HepG2 (cell line): Measurements from ENCODE around the gene HDLBP. TPM values are rescaled to one million over a fixed set of nuclear protein-coding genes. Genes with fewer than 3 reads are reported as not detected.
A peak's percentile ranks its signal among the peaks of the same experiment; 100 is the strongest.

Experiments used
- GZF1 ChIP-seq: sonication (generic); formaldehyde crosslinking; IDR thresholded peaks from 2 replicates; pipeline ENCODE4 v1.5.1; 2020; ENCODE audit warnings: mild to moderate bottlenecking, missing genetic modification reagents
- HES4 ChIP-seq: sonication (generic); formaldehyde crosslinking; IDR thresholded peaks from 2 replicates; pipeline ENCODE4 v1.9.0; 2021; ENCODE audit warnings: mild to moderate bottlenecking, missing genetic modification reagents, borderline replicate concordance
- IKZF4 ChIP-seq: sonication (generic); formaldehyde crosslinking; IDR thresholded peaks from 2 replicates; pipeline ENCODE4 v1.5.1; 2020; ENCODE audit warnings: borderline replicate concordance, mild to moderate bottlenecking, low read depth, missing genetic modification reagents; ENCODE audit errors: not compliant biosample characterization
- KLF6 ChIP-seq: IDR thresholded peaks from 2 replicates; pipeline ENCODE4 v1.8.0; 2016; ENCODE audit warnings: missing biosample characterization, missing genetic modification reagents
- NFRKB ChIP-seq: fragments of 450-650 bp; IDR thresholded peaks from 2 replicates; pipeline ENCODE4 v1.6.1; 2017
- RELA ChIP-seq: sonication (generic); formaldehyde crosslinking; IDR thresholded peaks from 2 replicates; pipeline ENCODE4 v1.4.0; 2020; ENCODE audit warnings: missing genetic modification reagents
- RXRB ChIP-seq: IDR thresholded peaks from 2 replicates; pipeline ENCODE4 v1.6.1; 2016; ENCODE audit warnings: borderline replicate concordance, missing genetic modification reagents, missing compliant biosample characterization
- SATB2 ChIP-seq: sonication (generic); formaldehyde crosslinking; IDR thresholded peaks from 2 replicates; pipeline ENCODE4 v1.5.0; 2020; ENCODE audit warnings: missing genetic modification reagents
- TP53 ChIP-seq: sonication (generic); formaldehyde crosslinking; conservative IDR thresholded peaks from 2 replicates; pipeline ENCODE4 v1.4.0; 2020; ENCODE audit warnings: missing genetic modification reagents
- YEATS2 ChIP-seq: sonication (generic); formaldehyde crosslinking; IDR thresholded peaks from 2 replicates; pipeline ENCODE4 v1.4.0; 2020; ENCODE audit warnings: missing genetic modification reagents, borderline replicate concordance
- ZBTB43 ChIP-seq: sonication (generic); formaldehyde crosslinking; conservative IDR thresholded peaks from 2 replicates; pipeline ENCODE4 v1.4.0; 2020; ENCODE audit warnings: missing genetic modification reagents
- ZNF350 ChIP-seq: sonication (generic); formaldehyde crosslinking; IDR thresholded peaks from 2 replicates; pipeline ENCODE4 v1.4.0; 2020; ENCODE audit warnings: mild to moderate bottlenecking, low read depth, missing genetic modification reagents, borderline replicate concordance
- ZNF576 ChIP-seq: sonication (generic); formaldehyde crosslinking; IDR thresholded peaks from 2 replicates; pipeline ENCODE4 v1.4.0; 2020; ENCODE audit warnings: mild to moderate bottlenecking, missing genetic modification reagents
- ZNF577 ChIP-seq: sonication (generic); formaldehyde crosslinking; IDR thresholded peaks from 2 replicates; pipeline ENCODE4 v1.4.0; 2020; ENCODE audit warnings: mild to moderate bottlenecking, low read depth, missing genetic modification reagents, borderline replicate concordance
- ZNF737 ChIP-seq: sonication (generic); formaldehyde crosslinking; IDR thresholded peaks from 2 replicates; pipeline ENCODE4 v1.5.0; 2020; ENCODE audit warnings: missing genetic modification reagents, mild to moderate bottlenecking, borderline replicate concordance
- ZNF790 ChIP-seq: sonication (generic); formaldehyde crosslinking; IDR thresholded peaks from 2 replicates; pipeline ENCODE4 v1.8.0; 2022; ENCODE audit warnings: missing genetic modification reagents, mild to moderate bottlenecking, borderline replicate concordance
- polyA plus RNA-seq, 8 experiments: library from polyadenylated mRNA; depleted of rRNA in 3 of 8; stranded (reverse) in 7 of 8; unstranded in 1 of 8; fragments of >200 nt; fragmentation: Illumina TruSeq in 4 of 8; extraction: Trizol in 4 of 8; gene quantifications; 2 replicates each; pipeline versions ENCODE4 v1.2.1 to v1.2.3, GENCODE V29; 2011 to 2016; ENCODE audit warnings: low read depth in 4 of 8, missing spikeins in 1 of 8, mixed read lengths in 1 of 8; ENCODE audit not compliant: insufficient read depth in 1 of 8
- total RNA-seq, 5 experiments: library from RNA; depleted of rRNA; stranded (reverse); fragments of >200 nt; fragmentation: Illumina TruSeq; extraction: Trizol; gene quantifications; 2 replicates each; pipeline ENCODE4 v1.2.3, GENCODE V29; 2016; ENCODE audit warnings: low read depth in 1 of 5
- TF ChIP-seq, protein P1 (sequence below): IDR thresholded peaks from 2 replicates; pipeline ENCODE4 v1.6.1; 2016; ENCODE audit warnings: low read depth, control low read depth
- TF ChIP-seq, protein P2 (sequence below): sonication (generic); formaldehyde crosslinking; IDR thresholded peaks from 2 replicates; pipeline ENCODE4 v1.4.0; 2020; ENCODE audit warnings: missing genetic modification reagents, borderline replicate concordance
- TF ChIP-seq, protein P3 (sequence below): sonication (generic); formaldehyde crosslinking; IDR thresholded peaks from 2 replicates; pipeline ENCODE4 v1.9.0; 2021; ENCODE audit warnings: missing genetic modification reagents, mild to moderate bottlenecking, borderline replicate concordance
- TF ChIP-seq, protein P4 (sequence below): IDR thresholded peaks from 2 replicates; pipeline ENCODE4 v1.6.1; 2016

Gene HDLBP
- total and polyA plus RNA-seq, 2 of the 13 experiments (the other 11 are each of a cell fraction or from before 2014, with no cell fraction given) = 464 to 707 TPM

GRCh38 chr2:241217320-241218031 lies 98.0 kb downstream of the HDLBP start (continued):
- TF ChIP-seq, protein P1, sequence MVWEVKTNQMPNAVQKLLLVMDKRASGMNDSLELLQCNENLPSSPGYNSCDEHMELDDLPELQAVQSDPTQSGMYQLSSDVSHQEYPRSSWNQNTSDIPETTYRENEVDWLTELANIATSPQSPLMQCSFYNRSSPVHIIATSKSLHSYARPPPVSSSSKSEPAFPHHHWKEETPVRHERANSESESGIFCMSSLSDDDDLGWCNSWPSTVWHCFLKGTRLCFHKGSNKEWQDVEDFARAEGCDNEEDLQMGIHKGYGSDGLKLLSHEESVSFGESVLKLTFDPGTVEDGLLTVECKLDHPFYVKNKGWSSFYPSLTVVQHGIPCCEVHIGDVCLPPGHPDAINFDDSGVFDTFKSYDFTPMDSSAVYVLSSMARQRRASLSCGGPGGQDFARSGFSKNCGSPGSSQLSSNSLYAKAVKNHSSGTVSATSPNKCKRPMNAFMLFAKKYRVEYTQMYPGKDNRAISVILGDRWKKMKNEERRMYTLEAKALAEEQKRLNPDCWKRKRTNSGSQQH = peak; percentile 88
- TF ChIP-seq ZNF737 = no peak
- TF ChIP-seq SATB2 (CRISPR knock-in tag) = 0 out of 2 replicates have a peak, but pooled peaks have one; percentile 66
- TF ChIP-seq IKZF4 (CRISPR knock-in tag) = peak; percentile 41
- TF ChIP-seq YEATS2 (CRISPR knock-in tag) = peak; percentile 70; the same call in 1 of the 2 replicates
- peak; percentile 31; the same call in 1 of the 2 replicates for TF ChIP-seq HES4
- peak; percentile 52; the same call in 1 of the 2 replicates for TF ChIP-seq RXRB (CRISPR knock-in tag)
- peak; percentile 73 for TF ChIP-seq ZNF350 (CRISPR knock-in tag)
- TF ChIP-seq TP53 (CRISPR knock-in tag) = no peak
- TF ChIP-seq, protein P2, sequence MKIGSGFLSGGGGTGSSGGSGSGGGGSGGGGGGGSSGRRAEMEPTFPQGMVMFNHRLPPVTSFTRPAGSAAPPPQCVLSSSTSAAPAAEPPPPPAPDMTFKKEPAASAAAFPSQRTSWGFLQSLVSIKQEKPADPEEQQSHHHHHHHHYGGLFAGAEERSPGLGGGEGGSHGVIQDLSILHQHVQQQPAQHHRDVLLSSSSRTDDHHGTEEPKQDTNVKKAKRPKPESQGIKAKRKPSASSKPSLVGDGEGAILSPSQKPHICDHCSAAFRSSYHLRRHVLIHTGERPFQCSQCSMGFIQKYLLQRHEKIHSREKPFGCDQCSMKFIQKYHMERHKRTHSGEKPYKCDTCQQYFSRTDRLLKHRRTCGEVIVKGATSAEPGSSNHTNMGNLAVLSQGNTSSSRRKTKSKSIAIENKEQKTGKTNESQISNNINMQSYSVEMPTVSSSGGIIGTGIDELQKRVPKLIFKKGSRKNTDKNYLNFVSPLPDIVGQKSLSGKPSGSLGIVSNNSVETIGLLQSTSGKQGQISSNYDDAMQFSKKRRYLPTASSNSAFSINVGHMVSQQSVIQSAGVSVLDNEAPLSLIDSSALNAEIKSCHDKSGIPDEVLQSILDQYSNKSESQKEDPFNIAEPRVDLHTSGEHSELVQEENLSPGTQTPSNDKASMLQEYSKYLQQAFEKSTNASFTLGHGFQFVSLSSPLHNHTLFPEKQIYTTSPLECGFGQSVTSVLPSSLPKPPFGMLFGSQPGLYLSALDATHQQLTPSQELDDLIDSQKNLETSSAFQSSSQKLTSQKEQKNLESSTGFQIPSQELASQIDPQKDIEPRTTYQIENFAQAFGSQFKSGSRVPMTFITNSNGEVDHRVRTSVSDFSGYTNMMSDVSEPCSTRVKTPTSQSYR (CRISPR knock-in tag) = 0 out of 2 replicates have a peak, but pooled peaks have one; percentile 3
- 0 out of 2 replicates have a peak, but pooled peaks have one; percentile 19 for TF ChIP-seq GZF1 (CRISPR knock-in tag)
- TF ChIP-seq ZNF790 = no peak
- TF ChIP-seq, protein P3, sequence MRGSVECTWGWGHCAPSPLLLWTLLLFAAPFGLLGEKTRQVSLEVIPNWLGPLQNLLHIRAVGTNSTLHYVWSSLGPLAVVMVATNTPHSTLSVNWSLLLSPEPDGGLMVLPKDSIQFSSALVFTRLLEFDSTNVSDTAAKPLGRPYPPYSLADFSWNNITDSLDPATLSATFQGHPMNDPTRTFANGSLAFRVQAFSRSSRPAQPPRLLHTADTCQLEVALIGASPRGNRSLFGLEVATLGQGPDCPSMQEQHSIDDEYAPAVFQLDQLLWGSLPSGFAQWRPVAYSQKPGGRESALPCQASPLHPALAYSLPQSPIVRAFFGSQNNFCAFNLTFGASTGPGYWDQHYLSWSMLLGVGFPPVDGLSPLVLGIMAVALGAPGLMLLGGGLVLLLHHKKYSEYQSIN (CRISPR knock-in tag) = 0 out of 2 replicates have a peak, but pooled peaks have one; percentile 44
- 0 out of 2 replicates have a peak, but pooled peaks have one; percentile 71 for TF ChIP-seq ZNF576 (CRISPR knock-in tag)
- TF ChIP-seq ZNF577 (CRISPR knock-in tag) = no peak
- TF ChIP-seq, protein P4, sequence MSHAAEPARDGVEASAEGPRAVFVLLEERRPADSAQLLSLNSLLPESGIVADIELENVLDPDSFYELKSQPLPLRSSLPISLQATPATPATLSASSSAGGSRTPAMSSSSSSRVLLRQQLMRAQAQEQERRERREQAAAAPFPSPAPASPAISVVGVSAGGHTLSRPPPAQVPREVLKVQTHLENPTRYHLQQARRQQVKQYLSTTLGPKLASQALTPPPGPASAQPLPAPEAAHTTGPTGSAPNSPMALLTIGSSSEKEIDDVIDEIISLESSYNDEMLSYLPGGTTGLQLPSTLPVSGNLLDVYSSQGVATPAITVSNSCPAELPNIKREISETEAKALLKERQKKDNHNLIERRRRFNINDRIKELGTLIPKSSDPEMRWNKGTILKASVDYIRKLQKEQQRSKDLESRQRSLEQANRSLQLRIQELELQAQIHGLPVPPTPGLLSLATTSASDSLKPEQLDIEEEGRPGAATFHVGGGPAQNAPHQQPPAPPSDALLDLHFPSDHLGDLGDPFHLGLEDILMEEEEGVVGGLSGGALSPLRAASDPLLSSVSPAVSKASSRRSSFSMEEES (CRISPR knock-in tag) = peak; percentile 72; the same call in 1 of the 2 replicates
- TF ChIP-seq NFRKB = no peak
- 0 out of 2 replicates have a peak, but pooled peaks have one; percentile 31 for TF ChIP-seq RELA (CRISPR knock-in tag)
- TF ChIP-seq KLF6 (CRISPR knock-in tag) = peak; percentile 32
- 0 out of 2 replicates have a peak, but pooled peaks have one; percentile 25 for TF ChIP-seq ZBTB43 (CRISPR knock-in tag)
